Measurements from ENCODE around the gene COX8C.

COX8C gene

GRCh38 chr14:93396456-93396855 is 49.5 kb downstream of the COX8C start:
- no peak overlapping the region for H3K27ac ChIP-seq (ENCODE audit: low read length)
- H3K36me3 ChIP-seq (ENCODE audit: insufficient read depth, low read length) = no peaks in the 10 kb centered on the region
- peaks cover 5% of the 10 kb centered on the region for H3K27me3 ChIP-seq (ENCODE audit: insufficient read depth, low read length, poor library complexity)
- no peaks in the 10 kb centered on the region for H3K79me2 ChIP-seq (ENCODE audit: insufficient read depth, low read length)
- H4K20me1 ChIP-seq (ENCODE audit: insufficient read depth, low read length) = no peaks in the 10 kb centered on the region
- TF ChIP-seq CTCF (IDR thresholded peaks at IDR 0.05; ENCODE audit: borderline replicate concordance, extremely low read depth, low read length, poor library complexity, severe bottlenecking) = no peak
- no peak for TF ChIP-seq EZH2 (IDR thresholded peaks at IDR 0.05; ENCODE audit: borderline replicate concordance, low read depth, low read length, severe bottlenecking)
- H3K4me2 ChIP-seq (ENCODE audit: insufficient read depth, low read length) = no peak overlapping the region
- H2AFZ ChIP-seq (ENCODE audit: low read depth, low read length) = no peak overlapping the region
- ATAC-seq (ENCODE audit: insufficient read depth, low read depth) = no peak
- no peaks in the 10 kb centered on the region for H3K9me3 ChIP-seq (ENCODE audit: insufficient read depth, low read length, severe bottlenecking)
- no peak overlapping the region for H3K9ac ChIP-seq (ENCODE audit: low read depth, low read length)
- no peaks in the 10 kb centered on the region for H3K4me1 ChIP-seq (ENCODE audit: insufficient read depth, low read length)
- no peak overlapping the region for H3K4me3 ChIP-seq (ENCODE audit: low read depth in 1 of 2, low read length in 2 of 2)
- no peak for DNase-seq

All from DND-41 (cell line).